ENCODE results near the gene RALGAPA2.

GRCh38 chr20:20358801-20359200 lies 353.6 kb downstream of the RALGAPA2 start:
- TF ChIP-seq CTCF (IDR thresholded peaks at IDR 0.05; ENCODE audit: low read depth, low read length) (no peak), EZH2phosphoT487 (IDR thresholded peaks at IDR 0.05; ENCODE audit: low read depth) (no peak)

Measured in OCI-LY3 (cell line).